ENCODE results near the gene TDRD15. TPM values are rescaled to one million over a fixed set of nuclear protein-coding genes. Genes with fewer than 3 reads are reported as not detected.

Gene TDRD15
- total RNA-seq, 1 donor from 2014 or later: not detected

DNA sequence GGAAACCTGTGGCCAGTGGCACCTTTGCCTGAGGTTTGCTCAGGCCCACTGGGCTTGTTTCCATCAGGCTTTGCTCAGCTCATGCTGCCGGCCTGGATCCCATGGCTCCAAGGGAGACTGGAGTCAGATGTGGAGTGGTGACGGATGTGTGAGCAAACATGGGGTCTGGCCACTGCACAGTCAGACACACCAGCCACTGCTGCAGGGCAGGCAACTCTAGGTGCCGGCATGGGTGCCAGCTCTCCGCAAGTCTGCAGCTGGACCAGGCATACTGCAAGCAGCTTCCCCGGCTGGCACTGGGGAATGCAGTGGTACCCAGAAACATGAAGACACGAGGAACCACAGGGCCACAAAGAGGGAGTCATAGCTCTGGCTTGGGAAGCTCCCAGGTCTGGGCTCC lies 37.4 kb downstream of the TDRD15 start:
- Mint-ChIP-seq H3K36me3 (ENCODE audit: unreplicated experiment) (no peaks in the 10 kb centered on the region), H3K27me3 (ENCODE audit: unreplicated experiment) (peaks cover 20% of the 10 kb centered on the region), H3K27ac (ENCODE audit: unreplicated experiment) (no peak overlapping the region), H3K4me3 (ENCODE audit: unreplicated experiment) (no peak overlapping the region), H3K4me1 (ENCODE audit: unreplicated experiment) (no peaks in the 10 kb centered on the region), H3K9me3 (ENCODE audit: unreplicated experiment) (no peaks in the 10 kb centered on the region)
- no peak for DNase-seq (ENCODE audit: extremely low spot score, unreplicated experiment)
- TF ChIP-seq, protein P1, sequence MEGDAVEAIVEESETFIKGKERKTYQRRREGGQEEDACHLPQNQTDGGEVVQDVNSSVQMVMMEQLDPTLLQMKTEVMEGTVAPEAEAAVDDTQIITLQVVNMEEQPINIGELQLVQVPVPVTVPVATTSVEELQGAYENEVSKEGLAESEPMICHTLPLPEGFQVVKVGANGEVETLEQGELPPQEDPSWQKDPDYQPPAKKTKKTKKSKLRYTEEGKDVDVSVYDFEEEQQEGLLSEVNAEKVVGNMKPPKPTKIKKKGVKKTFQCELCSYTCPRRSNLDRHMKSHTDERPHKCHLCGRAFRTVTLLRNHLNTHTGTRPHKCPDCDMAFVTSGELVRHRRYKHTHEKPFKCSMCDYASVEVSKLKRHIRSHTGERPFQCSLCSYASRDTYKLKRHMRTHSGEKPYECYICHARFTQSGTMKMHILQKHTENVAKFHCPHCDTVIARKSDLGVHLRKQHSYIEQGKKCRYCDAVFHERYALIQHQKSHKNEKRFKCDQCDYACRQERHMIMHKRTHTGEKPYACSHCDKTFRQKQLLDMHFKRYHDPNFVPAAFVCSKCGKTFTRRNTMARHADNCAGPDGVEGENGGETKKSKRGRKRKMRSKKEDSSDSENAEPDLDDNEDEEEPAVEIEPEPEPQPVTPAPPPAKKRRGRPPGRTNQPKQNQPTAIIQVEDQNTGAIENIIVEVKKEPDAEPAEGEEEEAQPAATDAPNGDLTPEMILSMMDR (IDR thresholded peaks at IDR 0.05): no peak

DNA sequence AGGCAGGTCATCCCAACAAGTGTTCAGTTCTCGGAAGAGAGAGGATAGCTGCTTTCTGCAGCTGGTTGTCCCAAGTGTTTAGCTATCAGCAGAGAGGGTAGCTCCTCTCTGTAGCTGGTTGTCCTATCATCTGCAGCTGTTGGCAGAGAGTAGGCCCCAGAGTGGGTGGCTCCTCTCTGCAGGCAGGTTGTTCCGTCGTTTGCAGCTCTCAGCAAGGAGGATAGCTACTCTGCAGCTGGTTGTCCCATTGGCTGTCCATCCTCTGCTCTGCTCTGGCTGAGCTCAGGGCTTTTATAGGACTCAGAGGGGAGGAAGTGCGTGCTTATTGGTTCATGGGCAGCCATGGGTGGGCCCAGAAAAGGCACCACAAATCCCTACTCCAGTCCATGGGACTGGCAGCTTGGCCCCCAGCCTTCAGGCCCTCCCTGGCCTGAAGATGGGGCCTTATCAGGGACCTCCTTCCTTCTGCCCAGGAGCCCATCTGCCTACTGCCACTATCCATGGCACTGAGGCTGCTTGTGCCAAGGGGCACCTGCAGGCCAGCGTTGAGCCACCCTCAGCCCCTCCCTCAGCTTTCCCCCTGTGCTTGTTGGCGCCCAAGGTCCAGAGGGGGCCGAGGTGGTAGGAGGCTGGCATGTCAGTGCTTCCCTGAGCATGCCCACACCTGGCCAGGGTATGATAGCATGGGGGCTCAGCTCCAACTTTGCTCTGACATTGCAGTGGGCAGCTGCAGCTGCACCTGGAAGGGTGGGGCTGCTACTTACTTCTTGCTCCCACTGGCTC lies 38.3 kb downstream of the TDRD15 start:
- DNase-seq (ENCODE audit: extremely low spot score, unreplicated experiment): no peak
- Mint-ChIP-seq H3K4me1 (ENCODE audit: unreplicated experiment) (no peaks in the 10 kb centered on the region), H3K36me3 (ENCODE audit: unreplicated experiment) (no peaks in the 10 kb centered on the region), H3K27ac (ENCODE audit: unreplicated experiment) (no peak overlapping the region), H3K4me3 (ENCODE audit: unreplicated experiment) (no peak overlapping the region), H3K27me3 (ENCODE audit: unreplicated experiment) (peaks cover 16% of the 10 kb centered on the region), H3K9me3 (ENCODE audit: unreplicated experiment) (no peaks in the 10 kb centered on the region)
- TF ChIP-seq, protein P1 (IDR thresholded peaks at IDR 0.05): no peak

DNA sequence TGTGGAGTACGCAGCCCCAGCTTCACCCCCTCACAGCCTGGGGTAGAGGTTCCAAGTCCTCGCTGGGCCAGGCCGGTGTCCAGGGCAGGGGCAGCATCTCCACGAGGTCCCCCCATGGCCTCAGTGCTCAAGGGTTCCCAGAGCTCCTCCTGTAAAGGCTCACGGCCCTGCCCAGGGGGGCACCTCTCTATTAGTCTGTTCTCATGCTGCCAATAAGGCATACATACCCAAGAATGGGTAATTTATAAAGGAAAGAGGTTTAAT lies 38.8 kb downstream of the TDRD15 start:
- no peak for DNase-seq (ENCODE audit: extremely low spot score, unreplicated experiment)
- Mint-ChIP-seq H3K27ac (ENCODE audit: unreplicated experiment) (no peak overlapping the region), H3K36me3 (ENCODE audit: unreplicated experiment) (no peaks in the 10 kb centered on the region), H3K4me3 (ENCODE audit: unreplicated experiment) (no peak overlapping the region), H3K4me1 (ENCODE audit: unreplicated experiment) (no peaks in the 10 kb centered on the region), H3K27me3 (ENCODE audit: unreplicated experiment) (peaks cover 13% of the 10 kb centered on the region), H3K9me3 (ENCODE audit: unreplicated experiment) (no peaks in the 10 kb centered on the region)
- TF ChIP-seq, protein P1 (IDR thresholded peaks at IDR 0.05): no peak

DNA sequence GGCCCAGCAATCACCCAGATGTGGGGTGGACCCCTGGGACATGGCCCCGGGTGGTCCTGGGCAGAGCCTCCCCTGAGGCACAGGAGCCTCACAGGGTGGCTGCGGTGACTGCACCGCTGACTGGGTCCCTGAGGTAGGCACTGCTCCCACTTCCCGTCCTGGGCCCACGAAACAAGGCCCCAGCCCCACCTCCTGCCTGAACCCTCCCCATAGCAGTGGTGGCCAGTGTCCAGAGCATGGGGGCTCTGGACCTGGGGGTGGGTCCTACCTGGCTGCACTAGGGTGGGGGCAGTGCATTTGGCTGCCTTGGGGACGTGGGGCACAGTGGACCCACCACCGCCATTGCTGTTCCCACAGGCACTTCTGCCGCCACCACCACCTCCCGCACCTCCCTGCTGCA lies 39.4 kb downstream of the TDRD15 start:
- H3K9me3 Mint-ChIP-seq (ENCODE audit: unreplicated experiment): no peaks in the 10 kb centered on the region
- no peak overlapping the region for H3K4me3 Mint-ChIP-seq (ENCODE audit: unreplicated experiment)
- H3K36me3 Mint-ChIP-seq (ENCODE audit: unreplicated experiment): no peaks in the 10 kb centered on the region
- TF ChIP-seq, protein P1 (IDR thresholded peaks at IDR 0.05): no peak
- no peaks in the 10 kb centered on the region for H3K4me1 Mint-ChIP-seq (ENCODE audit: unreplicated experiment)
- H3K27ac Mint-ChIP-seq (ENCODE audit: unreplicated experiment): no peak overlapping the region
- peaks cover 12% of the 10 kb centered on the region for H3K27me3 Mint-ChIP-seq (ENCODE audit: unreplicated experiment)
- DNase-seq (ENCODE audit: extremely low spot score, unreplicated experiment): no peak

DNA sequence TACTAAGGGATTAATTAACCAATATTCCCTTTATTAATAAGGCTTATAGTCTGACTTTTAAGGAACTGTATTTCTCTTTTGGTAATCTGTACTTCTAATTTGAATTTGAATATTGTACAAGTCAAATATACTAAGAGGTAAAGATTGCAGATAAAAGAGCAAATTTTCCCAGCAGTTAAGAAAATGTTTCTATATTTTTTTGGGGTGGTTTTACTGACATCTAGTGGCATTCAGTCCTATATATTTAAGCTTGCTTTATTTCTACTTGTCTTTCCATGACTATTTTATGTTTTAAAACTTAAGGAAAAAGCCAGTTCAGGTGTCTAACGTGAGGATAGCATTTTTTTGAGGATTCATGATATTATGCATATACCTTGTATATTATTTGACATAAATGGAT lies 41.6 kb downstream of the TDRD15 start:
- no peak overlapping the region for H3K4me3 Mint-ChIP-seq (ENCODE audit: unreplicated experiment)
- peaks cover 23% of the 10 kb centered on the region for H3K27me3 Mint-ChIP-seq (ENCODE audit: unreplicated experiment)
- no peaks in the 10 kb centered on the region for H3K9me3 Mint-ChIP-seq (ENCODE audit: unreplicated experiment)
- no peak overlapping the region for H3K27ac Mint-ChIP-seq (ENCODE audit: unreplicated experiment)
- TF ChIP-seq, protein P1 (IDR thresholded peaks at IDR 0.05): peak; percentile 43
- H3K36me3 Mint-ChIP-seq (ENCODE audit: unreplicated experiment): no peaks in the 10 kb centered on the region
- no peak for DNase-seq (ENCODE audit: extremely low spot score, unreplicated experiment)
- H3K4me1 Mint-ChIP-seq (ENCODE audit: unreplicated experiment): no peaks in the 10 kb centered on the region

Measured in osteocyte (in vitro differentiated cells).